Measurements from ENCODE around the gene TRIM33. TPM values are rescaled to one million over a fixed set of nuclear protein-coding genes. Genes with fewer than 3 reads are reported as not detected.
"Not testable (repeated sequence)": the region's sequence is repeated elsewhere in the genome, so short reads cannot be mapped to it uniquely, and the experiment has no call there.

The TRIM33 gene
- polyA plus RNA-seq, 1 of the 3 experiments (the other 2 are of a cell fraction) = 6.3 TPM

DNA sequence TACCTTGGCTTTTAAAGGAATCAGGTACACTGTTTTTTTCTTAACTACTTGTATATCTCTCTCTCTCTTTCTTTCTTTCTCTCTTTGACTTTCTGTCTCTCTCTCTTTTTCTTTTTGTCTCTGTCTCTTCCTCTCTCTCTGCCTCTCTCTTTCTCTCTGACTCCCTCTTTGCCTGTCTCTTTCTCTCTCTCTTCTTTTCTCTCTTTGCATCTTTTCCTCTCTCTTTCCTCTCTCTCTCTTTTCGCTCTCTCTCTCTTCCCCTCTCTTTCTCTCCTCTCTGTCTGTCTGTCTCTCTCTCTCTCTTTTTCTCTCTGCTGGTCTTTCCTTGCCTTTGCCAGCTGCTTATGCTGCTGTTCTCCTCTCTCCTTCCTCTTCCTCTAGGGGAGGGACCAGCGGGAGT is 143.2 kb downstream of the TRIM33 start:
- Histone ChIP-seq H4K20me1 (ENCODE audit: insufficient read depth) (no peaks in the 10 kb centered on the region), H3K27me3 (ENCODE audit: insufficient read depth) (no peaks in the 10 kb centered on the region), H3K4me3 (ENCODE audit: low read depth in 2 of 2, low read length in 1 of 2) (no peak overlapping the region), H2AFZ (ENCODE audit: low read depth) (no peak overlapping the region), H3K9me2 (no peaks in the 10 kb centered on the region), H3K4me1 (ENCODE audit: control insufficient read depth in 1 of 2, insufficient read depth in 2 of 2, low read depth in 1 of 2, low read length in 1 of 2) (no peaks in the 10 kb centered on the region), H3K79me2 (ENCODE audit: insufficient read depth) (no peaks in the 10 kb centered on the region), H3K27ac (ENCODE audit: low read depth in 2 of 2, low read length in 1 of 2) (no peak overlapping the region), H3K9ac (no peak overlapping the region), H3F3A (replicated peaks; ENCODE audit: insufficient read depth) (no peaks in the 10 kb centered on the region), H3K36me3 (replicated peaks in 1 of 2; ENCODE audit: control insufficient read depth in 1 of 2, insufficient read depth in 2 of 2, low read length in 1 of 2) (no peaks in the 10 kb centered on the region), H3K4me2 (no peak overlapping the region), H3K9me3 (no peaks in the 10 kb centered on the region; the same call in 1 of the 2 replicates)
- DNase-seq = no peak
- CTCF ChIA-PET = no interaction called here
- POLR2A ChIA-PET = no interaction called here
- WGBS (ENCODE audit: low lambda C conversion rate) = 31% methylated on average over 2 of the region's 2 CpGs
- TF ChIP-seq, protein P1, sequence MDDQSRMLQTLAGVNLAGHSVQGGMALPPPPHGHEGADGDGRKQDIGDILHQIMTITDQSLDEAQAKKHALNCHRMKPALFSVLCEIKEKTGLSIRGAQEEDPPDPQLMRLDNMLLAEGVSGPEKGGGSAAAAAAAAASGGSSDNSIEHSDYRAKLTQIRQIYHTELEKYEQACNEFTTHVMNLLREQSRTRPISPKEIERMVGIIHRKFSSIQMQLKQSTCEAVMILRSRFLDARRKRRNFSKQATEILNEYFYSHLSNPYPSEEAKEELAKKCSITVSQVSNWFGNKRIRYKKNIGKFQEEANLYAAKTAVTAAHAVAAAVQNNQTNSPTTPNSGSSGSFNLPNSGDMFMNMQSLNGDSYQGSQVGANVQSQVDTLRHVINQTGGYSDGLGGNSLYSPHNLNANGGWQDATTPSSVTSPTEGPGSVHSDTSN (IDR thresholded peaks at IDR 0.05) = no peak
- no peak for TF ChIP-seq FOXM1 (IDR thresholded peaks at IDR 0.05; ENCODE audit: low read depth)
- no peak for TF ChIP-seq RAD21 (IDR thresholded peaks at IDR 0.05; ENCODE audit: low read length)
- no peak for TF ChIP-seq YY1 (IDR thresholded peaks at IDR 0.05; ENCODE audit: low read depth)
- TF ChIP-seq, protein P2, sequence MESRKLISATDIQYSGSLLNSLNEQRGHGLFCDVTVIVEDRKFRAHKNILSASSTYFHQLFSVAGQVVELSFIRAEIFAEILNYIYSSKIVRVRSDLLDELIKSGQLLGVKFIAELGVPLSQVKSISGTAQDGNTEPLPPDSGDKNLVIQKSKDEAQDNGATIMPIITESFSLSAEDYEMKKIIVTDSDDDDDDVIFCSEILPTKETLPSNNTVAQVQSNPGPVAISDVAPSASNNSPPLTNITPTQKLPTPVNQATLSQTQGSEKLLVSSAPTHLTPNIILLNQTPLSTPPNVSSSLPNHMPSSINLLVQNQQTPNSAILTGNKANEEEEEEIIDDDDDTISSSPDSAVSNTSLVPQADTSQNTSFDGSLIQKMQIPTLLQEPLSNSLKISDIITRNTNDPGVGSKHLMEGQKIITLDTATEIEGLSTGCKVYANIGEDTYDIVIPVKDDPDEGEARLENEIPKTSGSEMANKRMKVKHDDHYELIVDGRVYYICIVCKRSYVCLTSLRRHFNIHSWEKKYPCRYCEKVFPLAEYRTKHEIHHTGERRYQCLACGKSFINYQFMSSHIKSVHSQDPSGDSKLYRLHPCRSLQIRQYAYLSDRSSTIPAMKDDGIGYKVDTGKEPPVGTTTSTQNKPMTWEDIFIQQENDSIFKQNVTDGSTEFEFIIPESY (IDR thresholded peaks at IDR 0.05; ENCODE audit: borderline replicate concordance, low read depth) = no peak
- TF ChIP-seq, protein P3, sequence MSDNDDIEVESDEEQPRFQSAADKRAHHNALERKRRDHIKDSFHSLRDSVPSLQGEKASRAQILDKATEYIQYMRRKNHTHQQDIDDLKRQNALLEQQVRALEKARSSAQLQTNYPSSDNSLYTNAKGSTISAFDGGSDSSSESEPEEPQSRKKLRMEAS (IDR thresholded peaks at IDR 0.05; ENCODE audit: low read depth) = no peak
- TF ChIP-seq GABPA (IDR thresholded peaks at IDR 0.05; ENCODE audit: low read depth) = no peak
- TF ChIP-seq, protein P4, sequence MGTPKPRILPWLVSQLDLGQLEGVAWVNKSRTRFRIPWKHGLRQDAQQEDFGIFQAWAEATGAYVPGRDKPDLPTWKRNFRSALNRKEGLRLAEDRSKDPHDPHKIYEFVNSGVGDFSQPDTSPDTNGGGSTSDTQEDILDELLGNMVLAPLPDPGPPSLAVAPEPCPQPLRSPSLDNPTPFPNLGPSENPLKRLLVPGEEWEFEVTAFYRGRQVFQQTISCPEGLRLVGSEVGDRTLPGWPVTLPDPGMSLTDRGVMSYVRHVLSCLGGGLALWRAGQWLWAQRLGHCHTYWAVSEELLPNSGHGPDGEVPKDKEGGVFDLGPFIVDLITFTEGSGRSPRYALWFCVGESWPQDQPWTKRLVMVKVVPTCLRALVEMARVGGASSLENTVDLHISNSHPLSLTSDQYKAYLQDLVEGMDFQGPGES (IDR thresholded peaks at IDR 0.05; ENCODE audit: low read depth, low read length) = no peak
- TF ChIP-seq TEAD4 (IDR thresholded peaks at IDR 0.05; ENCODE audit: borderline replicate concordance, insufficient read depth) = no peak
- TF ChIP-seq MXI1 (IDR thresholded peaks at IDR 0.05; ENCODE audit: low read depth, low read length) = no peak
- no peak for TF ChIP-seq FOSL2 (IDR thresholded peaks at IDR 0.05; ENCODE audit: borderline replicate concordance, low read depth)
- TF ChIP-seq JUND (IDR thresholded peaks at IDR 0.05) = no peak
- TF ChIP-seq NFIC (IDR thresholded peaks at IDR 0.05; ENCODE audit: borderline replicate concordance) = no peak

DNA sequence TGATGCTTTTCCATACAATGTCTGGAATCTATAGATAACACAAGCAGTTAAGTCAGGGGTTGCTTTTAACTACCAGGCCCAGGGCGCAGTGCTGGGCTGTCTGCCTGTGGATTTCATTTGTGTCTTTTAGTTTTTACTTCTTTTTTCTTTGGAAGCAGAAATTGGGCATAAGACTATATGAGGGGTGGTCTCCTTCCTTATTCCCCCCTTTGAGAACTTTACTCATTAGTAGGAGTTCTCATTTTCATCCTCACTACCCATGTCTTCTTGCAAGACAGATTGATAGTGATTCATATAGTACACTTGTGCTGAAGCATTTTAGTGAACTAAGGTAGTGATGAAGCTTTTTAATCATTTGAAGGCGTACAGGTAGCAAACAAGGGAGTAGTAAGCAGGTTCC is 147.8 kb downstream of the TRIM33 start:
- H2AFZ ChIP-seq (ENCODE audit: low read depth); H3K4me2 ChIP-seq; H3K36me3 ChIP-seq (replicated peaks in 1 of 2; ENCODE audit: control insufficient read depth in 1 of 2, insufficient read depth in 2 of 2, low read length in 1 of 2); H3K79me2 ChIP-seq (ENCODE audit: insufficient read depth); H3K9me3 ChIP-seq; H3K4me1 ChIP-seq (ENCODE audit: control insufficient read depth in 1 of 2, insufficient read depth in 2 of 2, low read depth in 1 of 2, low read length in 1 of 2); DNase-seq; H3K4me3 ChIP-seq (ENCODE audit: low read depth in 2 of 2, low read length in 1 of 2); H4K20me1 ChIP-seq (ENCODE audit: insufficient read depth); H3K27me3 ChIP-seq (ENCODE audit: insufficient read depth); H3K27ac ChIP-seq (ENCODE audit: low read depth in 2 of 2, low read length in 1 of 2); H3F3A ChIP-seq (replicated peaks; ENCODE audit: insufficient read depth); H3K9me2 ChIP-seq; H3K9ac ChIP-seq; POLR2A ChIA-PET: not testable (repeated sequence)
- CTCF ChIA-PET = interaction anchor here (0.6 to 1.9 kb wide), 2 partner anchors 16 to 18 kb away, joined by 3 to 8 read pairs; no protein-coding TSS in a partner anchor
- WGBS (ENCODE audit: low lambda C conversion rate) = 23% methylated on average over 2 of the region's 2 CpGs
